ENCODE results near the gene SLC5A10. TPM values are rescaled to one million over a fixed set of nuclear protein-coding genes. Genes with fewer than 3 reads are reported as not detected.

Gene SLC5A10
- total RNA-seq, 4 donors from 2014 or later = not detected

DNA sequence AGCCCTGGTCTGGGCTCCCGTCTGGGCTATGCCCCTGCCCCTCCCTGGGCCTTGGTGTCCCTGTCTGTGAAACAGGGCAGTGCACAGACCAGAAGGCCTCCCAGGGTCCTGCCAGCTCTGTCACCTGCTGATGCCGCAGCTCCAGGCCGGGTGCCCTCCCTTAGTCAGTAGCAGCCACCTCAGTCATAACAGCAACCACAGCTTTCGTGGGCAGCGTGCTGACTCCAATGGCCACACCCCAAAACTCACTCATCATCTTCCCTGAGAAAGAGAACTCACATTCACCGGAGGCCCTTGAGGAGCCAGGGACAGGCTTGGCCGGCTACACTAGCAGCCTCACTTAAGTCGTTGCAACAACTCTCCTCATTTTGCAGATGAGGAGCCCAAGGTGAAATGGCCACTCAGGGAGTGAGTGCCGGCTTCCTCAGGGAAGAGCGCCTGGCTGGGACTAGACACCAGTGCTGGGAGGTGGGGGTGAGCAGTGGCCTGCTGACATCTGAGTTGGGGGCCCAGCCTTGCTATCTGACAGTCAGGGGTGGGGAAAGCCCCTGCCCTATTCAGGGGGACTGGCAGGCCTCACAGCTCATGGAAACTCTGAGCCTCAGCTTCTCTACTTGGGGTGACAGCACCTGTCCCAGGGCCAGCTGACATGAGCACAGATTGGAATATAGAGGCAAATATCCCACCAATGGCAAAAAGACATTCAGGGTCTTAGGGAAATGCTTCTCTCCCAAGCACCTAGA, 22.6 kb downstream of the SLC5A10 start:
- intact Hi-C loops (cut with DNase I) = no loop called here
- H3K36me3 ChIP-seq = peaks cover 0 to 45% (median 17%) of the 10 kb centered on the region in 4 donors
- no peak overlapping the region for H3K27ac ChIP-seq (replicated peaks in 1 of 4)
- DNase-seq (ENCODE audit: extremely low spot score) = no peak
- TF ChIP-seq EP300 (IDR thresholded peaks at IDR 0.05) (no peak), POLR2AphosphoS5 (IDR thresholded peaks at IDR 0.05) (no peak), CTCF (IDR thresholded peaks at IDR 0.05) (no peak), POLR2A (IDR thresholded peaks at IDR 0.05; ENCODE audit: low read depth) (no peak)
- H3K4me1 ChIP-seq = peaks cover 0 to 4% (median 0%) of the 10 kb centered on the region in 4 donors
- H3K27me3 ChIP-seq = no peaks in the 10 kb centered on the region
- WGBS = 83% methylated on average over 8 of the region's 10 CpGs
- no peaks in the 10 kb centered on the region for H3K9me3 ChIP-seq
- no peak overlapping the region for H3K4me3 ChIP-seq

GRCh38 chr17:18975597-18975996, 23.6 kb downstream of the SLC5A10 start:
- WGBS = 89% methylated on average over 13 of the region's 13 CpGs
- Histone ChIP-seq H3K4me1 (no peaks in the 10 kb centered on the region), H3K36me3 (peaks cover 0 to 43% (median 17%) of the 10 kb centered on the region in 4 donors), H3K4me3 (no peak overlapping the region), H3K9me3 (no peaks in the 10 kb centered on the region), H3K27ac (replicated peaks in 1 of 4) (no peak overlapping the region), H3K27me3 (no peaks in the 10 kb centered on the region)
- DNase-seq (ENCODE audit: extremely low spot score) = no peak
- TF ChIP-seq POLR2AphosphoS5 (IDR thresholded peaks at IDR 0.05) = no peak
- no peak for TF ChIP-seq POLR2A (IDR thresholded peaks at IDR 0.05; ENCODE audit: low read depth)
- no peak for TF ChIP-seq CTCF (IDR thresholded peaks at IDR 0.05)
- no peak for TF ChIP-seq EP300 (IDR thresholded peaks at IDR 0.05)
- intact Hi-C loops (cut with DNase I) = no loop called here

- H3K4me3 ChIP-seq = no peak overlapping the region
- H3K9me3 ChIP-seq = no peaks in the 10 kb centered on the region
- DNase-seq (ENCODE audit: extremely low spot score) = no peak
- TF ChIP-seq CTCF (IDR thresholded peaks at IDR 0.05) (no peak), EP300 (IDR thresholded peaks at IDR 0.05) (no peak), POLR2A (IDR thresholded peaks at IDR 0.05; ENCODE audit: low read depth) (no peak), POLR2AphosphoS5 (IDR thresholded peaks at IDR 0.05) (no peak)
- intact Hi-C loops (cut with DNase I) = no loop called here
- H3K27me3 ChIP-seq = no peaks in the 10 kb centered on the region
- peaks cover 0 to 37% (median 15%) of the 10 kb centered on the region in 4 donors for H3K36me3 ChIP-seq
- no peak overlapping the region for H3K27ac ChIP-seq (replicated peaks in 1 of 4)
- 88% methylated on average over 3 of the region's 4 CpGs for WGBS
- no peaks in the 10 kb centered on the region for H3K4me1 ChIP-seq
Measured at GRCh38 chr17:18976201-18976600, 24.2 kb downstream of the SLC5A10 start.

GRCh38 chr17:18977021-18977420, 25.1 kb downstream of the SLC5A10 start:
- TF ChIP-seq POLR2A (IDR thresholded peaks at IDR 0.05; ENCODE audit: low read depth) (no peak), EP300 (IDR thresholded peaks at IDR 0.05) (no peak), POLR2AphosphoS5 (IDR thresholded peaks at IDR 0.05) (no peak), CTCF (IDR thresholded peaks at IDR 0.05) (no peak)
- DNase-seq (ENCODE audit: extremely low spot score) = no peak
- Histone ChIP-seq H3K27me3 (no peaks in the 10 kb centered on the region), H3K36me3 (peaks cover 0 to 32% (median 14%) of the 10 kb centered on the region in 4 donors), H3K27ac (replicated peaks in 1 of 4) (no peak overlapping the region), H3K4me3 (no peak overlapping the region), H3K4me1 (no peaks in the 10 kb centered on the region), H3K9me3 (no peaks in the 10 kb centered on the region)
- 94% methylated on average over 2 of the region's 4 CpGs for WGBS
- intact Hi-C loops (cut with DNase I) = no loop called here

All from esophagus muscularis mucosa (tissue), 4 donors.